RWPE2 (cell line): ENCODE results near the gene MTOR.

Experiments
- ATAC-seq: fragments of 200-7000 bp; cut with Tn5 transposase; 3 replicates; pipeline ENCODE4 v1.9.1; 2021; ENCODE audit warnings: low read depth
- DNase-seq: peaks from one replicate; pipeline ENCODE4 v3.0.0-alpha.2; 2020; ENCODE audit warnings: low spot score
- H3K27ac ChIP-seq: fragments of 450-650 bp; 2 replicates; pipeline ENCODE4 v1.5.1; 2017; ENCODE audit warnings: mild to moderate bottlenecking; ENCODE audit not compliant: poor library complexity, severe bottlenecking
- H3K27me3 ChIP-seq: fragments of 250-450 bp; sonication (Bioruptor Pico); 2 replicates; pipeline ENCODE4 v1.5.1; 2021; ENCODE audit warnings: mild to moderate bottlenecking, moderate library complexity; ENCODE audit not compliant: insufficient read depth, poor library complexity, severe bottlenecking
- H3K36me3 ChIP-seq: fragments of 250-450 bp; sonication (Bioruptor Pico); 2 replicates; pipeline ENCODE4 v1.5.1; 2020; ENCODE audit warnings: low read depth, mild to moderate bottlenecking, moderate library complexity
- H3K4me1 ChIP-seq: fragments of 250-450 bp; sonication (Bioruptor Pico); 2 replicates; pipeline ENCODE4 v1.5.1; 2021; ENCODE audit warnings: mild to moderate bottlenecking, moderate library complexity; ENCODE audit not compliant: insufficient read depth, poor library complexity, severe bottlenecking
- H3K4me3 ChIP-seq: fragments of 250-450 bp; sonication (Bioruptor Pico); 2 replicates; pipeline ENCODE4 v1.5.1; 2021; ENCODE audit warnings: mild to moderate bottlenecking, moderate library complexity; ENCODE audit not compliant: severe bottlenecking
- H3K9me3 ChIP-seq: fragments of 250-450 bp; sonication (Bioruptor Pico); 2 replicates; pipeline ENCODE4 v1.5.1; 2021; ENCODE audit warnings: mild to moderate bottlenecking, moderate library complexity; ENCODE audit not compliant: severe bottlenecking
- CTCF ChIP-seq: fragments of 450-650 bp; IDR thresholded peaks from one replicate; pipeline ENCODE4 v1.5.1; 2017; ENCODE audit warnings: mild to moderate bottlenecking, moderate library complexity; ENCODE audit not compliant: poor library complexity, severe bottlenecking

The MTOR gene

GRCh38 chr1:11158720-11159321 lies 103.5 kb downstream of the MTOR start:
- no peaks in the 10 kb centered on the region for H3K27me3 ChIP-seq
- ATAC-seq (peak; percentile 99), DNase-seq (peak; percentile 85)
- H3K4me1 ChIP-seq = peaks cover 23% of the 10 kb centered on the region
- H3K4me3 ChIP-seq = no peak overlapping the region
- no peaks in the 10 kb centered on the region for H3K9me3 ChIP-seq
- H3K27ac ChIP-seq = peak overlapping the region; percentile 59
- peak; percentile 7 for TF ChIP-seq CTCF
- peaks cover 32% of the 10 kb centered on the region for H3K36me3 ChIP-seq

- Histone ChIP-seq H3K9me3 (no peaks in the 10 kb centered on the region), H3K4me3 (no peak overlapping the region), H3K4me1 (peaks cover 23% of the 10 kb centered on the region), H3K27me3 (no peaks in the 10 kb centered on the region), H3K27ac (peak overlapping the region; percentile 59), H3K36me3 (peaks cover 35% of the 10 kb centered on the region)
- ATAC-seq (peak; percentile 15; the same call in 2 of the 3 replicates), DNase-seq (no peak)
- TF ChIP-seq CTCF = peak; percentile 33
Measured at GRCh38 chr1:11158291-11158690, 104.1 kb downstream of the MTOR start.

GRCh38 chr1:11157867-11158266 lies 104.5 kb downstream of the MTOR start:
- no peaks in the 10 kb centered on the region for H3K27me3 ChIP-seq
- no peaks in the 10 kb centered on the region for H3K9me3 ChIP-seq
- peaks cover 23% of the 10 kb centered on the region for H3K4me1 ChIP-seq
- ATAC-seq (no peak), DNase-seq (no peak)
- no peak overlapping the region for H3K4me3 ChIP-seq
- no peak for TF ChIP-seq CTCF
- H3K27ac ChIP-seq = peak overlapping the region; percentile 59
- peaks cover 40% of the 10 kb centered on the region for H3K36me3 ChIP-seq

- no peak for TF ChIP-seq CTCF
- DNase-seq (no peak), ATAC-seq (no peak)
- Histone ChIP-seq H3K27ac (no peak overlapping the region), H3K27me3 (no peaks in the 10 kb centered on the region), H3K4me3 (no peak overlapping the region), H3K9me3 (no peaks in the 10 kb centered on the region), H3K4me1 (peaks cover 23% of the 10 kb centered on the region), H3K36me3 (peaks cover 41% of the 10 kb centered on the region)
Measured at GRCh38 chr1:11157394-11157793, 105.0 kb downstream of the MTOR start.

GRCh38 chr1:11156963-11157362 lies 105.4 kb downstream of the MTOR start:
- peaks cover 44% of the 10 kb centered on the region for H3K36me3 ChIP-seq
- TF ChIP-seq CTCF = no peak
- no peak overlapping the region for H3K27ac ChIP-seq
- DNase-seq = no peak
- peaks cover 23% of the 10 kb centered on the region for H3K4me1 ChIP-seq
- H3K4me3 ChIP-seq = no peak overlapping the region
- no peaks in the 10 kb centered on the region for H3K9me3 ChIP-seq
- no peak for ATAC-seq
- no peaks in the 10 kb centered on the region for H3K27me3 ChIP-seq
